Skeletal muscle cell (primary cell): ENCODE data around the gene FGF8.

ENCODE experiments used
- DNase-seq: peaks from one replicate; pipeline ENCODE4 v3.0.0-alpha.2; 2010; ENCODE audit warnings: low read depth
- H3K4me3 ChIP-seq: 2 replicates; pipeline ENCODE4 v1.5.1; 2011; ENCODE audit warnings: low read depth, mild to moderate bottlenecking, control low read depth, low read length, moderate library complexity

FGF8 gene

DNA sequence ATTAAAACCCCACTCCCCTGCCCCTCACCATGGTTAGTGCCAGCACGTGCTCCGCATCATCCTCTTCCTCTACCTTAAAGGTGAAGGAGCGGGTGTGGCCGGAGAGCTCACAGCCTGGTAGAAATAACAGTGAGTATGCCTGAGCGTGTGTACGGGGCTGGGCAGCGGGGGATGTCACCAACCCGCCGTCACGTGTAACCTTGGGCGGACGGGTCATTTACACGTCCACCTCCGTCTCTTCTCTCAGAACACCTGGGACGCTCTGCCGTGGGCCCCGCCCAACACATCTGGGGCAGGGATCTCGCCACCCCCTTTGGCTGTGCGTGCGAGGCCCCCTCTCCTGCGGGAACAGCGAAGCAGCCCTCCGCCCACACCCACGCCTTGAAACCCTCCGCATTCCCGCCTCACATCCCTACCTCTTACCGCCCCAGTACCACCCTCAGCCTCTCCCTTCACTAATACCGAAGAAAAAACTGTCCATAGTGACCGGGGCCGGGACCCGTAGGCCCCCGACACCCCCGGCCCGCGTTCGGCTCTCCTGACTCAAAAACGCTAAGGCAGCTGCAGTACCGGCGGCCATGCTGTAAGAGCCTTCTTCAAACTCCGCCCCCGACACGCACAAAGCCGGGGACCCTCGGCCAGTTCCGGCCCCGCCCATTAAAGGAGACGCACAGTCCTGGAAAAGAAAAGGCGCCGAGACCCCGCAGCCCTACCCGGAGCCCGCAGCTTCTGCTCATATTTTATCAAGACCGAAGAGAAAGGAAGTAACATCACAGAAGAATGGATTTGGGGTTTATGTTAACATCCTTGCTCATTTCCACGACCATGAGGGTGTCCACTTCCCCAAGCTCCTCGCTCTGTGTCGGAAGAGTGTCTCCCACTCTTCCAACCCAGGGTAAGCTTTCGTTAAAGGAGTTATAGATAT lies 7.2 kb upstream of the FGF8 start, which contains the start of gene NPM3:
Gene NPM3, minus strand, starts transcription at position 636 of the 925 bp plus-strand sequence. Its CDS starts 56 bp downstream, at position 580.
- peak; percentile 31 for DNase-seq
- peak within 1 kb of the TSS; percentile 85 for H3K4me3 ChIP-seq

DNA sequence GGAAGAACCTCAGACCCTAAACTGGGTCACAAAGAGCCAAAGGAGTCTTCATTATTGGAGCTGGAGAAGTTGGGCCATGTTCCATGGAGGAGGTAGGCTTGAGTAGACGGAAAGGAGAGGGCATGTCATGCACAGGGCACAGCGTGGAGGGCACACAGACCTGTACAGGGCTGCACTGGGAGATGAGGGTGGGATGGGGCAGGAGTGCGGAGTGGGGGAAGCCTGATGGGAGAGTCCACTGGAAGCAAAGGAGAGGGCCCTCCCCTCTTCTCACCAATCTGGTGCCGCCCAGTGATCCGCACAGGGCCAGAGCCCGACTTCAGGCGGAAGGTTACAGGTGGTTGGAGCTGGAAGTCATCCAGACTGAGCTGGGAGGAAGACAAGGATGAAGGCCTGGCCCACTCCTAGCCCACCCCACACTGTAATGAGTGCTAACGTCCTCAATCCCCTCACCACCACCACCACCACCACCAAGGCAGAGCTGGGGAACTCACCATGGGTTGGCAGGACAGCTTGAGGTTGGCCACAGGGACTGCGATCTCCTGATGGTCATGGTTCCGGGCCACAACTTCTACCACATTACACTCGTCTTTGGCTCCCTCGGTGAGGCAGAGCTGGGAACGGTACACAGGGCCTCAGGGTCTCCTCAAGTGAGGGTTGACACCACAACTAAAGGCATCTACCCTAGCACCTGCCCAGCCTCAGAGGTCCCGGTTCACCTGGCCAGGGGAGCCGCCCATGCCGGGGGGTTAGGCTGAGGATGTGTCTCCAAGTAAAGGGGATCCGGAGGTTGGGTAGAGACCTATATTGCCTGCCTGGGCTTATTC lies 6.3 kb upstream of the FGF8 start:
- DNase-seq, result no peak
- H3K4me3 ChIP-seq, result peak overlapping the region; percentile 85

DNA sequence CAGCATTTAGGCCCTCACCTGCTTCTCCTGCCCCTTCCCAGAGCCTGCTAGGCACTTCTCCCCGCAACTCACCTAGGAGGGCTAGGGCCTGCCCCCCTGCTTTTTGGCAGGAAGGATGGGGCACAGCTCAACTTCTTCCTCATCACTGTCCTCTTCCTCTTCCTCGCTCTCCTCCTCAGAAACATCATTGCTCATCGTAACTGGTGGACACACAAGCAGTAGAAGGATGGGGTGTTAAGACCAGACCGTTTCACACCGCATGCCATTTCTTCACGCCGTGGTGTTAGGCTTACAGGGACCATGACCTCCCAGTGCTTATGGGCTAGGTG lies 5.7 kb upstream of the FGF8 start:
- H3K4me3 ChIP-seq, result no peak overlapping the region
- DNase-seq, result no peak

DNA sequence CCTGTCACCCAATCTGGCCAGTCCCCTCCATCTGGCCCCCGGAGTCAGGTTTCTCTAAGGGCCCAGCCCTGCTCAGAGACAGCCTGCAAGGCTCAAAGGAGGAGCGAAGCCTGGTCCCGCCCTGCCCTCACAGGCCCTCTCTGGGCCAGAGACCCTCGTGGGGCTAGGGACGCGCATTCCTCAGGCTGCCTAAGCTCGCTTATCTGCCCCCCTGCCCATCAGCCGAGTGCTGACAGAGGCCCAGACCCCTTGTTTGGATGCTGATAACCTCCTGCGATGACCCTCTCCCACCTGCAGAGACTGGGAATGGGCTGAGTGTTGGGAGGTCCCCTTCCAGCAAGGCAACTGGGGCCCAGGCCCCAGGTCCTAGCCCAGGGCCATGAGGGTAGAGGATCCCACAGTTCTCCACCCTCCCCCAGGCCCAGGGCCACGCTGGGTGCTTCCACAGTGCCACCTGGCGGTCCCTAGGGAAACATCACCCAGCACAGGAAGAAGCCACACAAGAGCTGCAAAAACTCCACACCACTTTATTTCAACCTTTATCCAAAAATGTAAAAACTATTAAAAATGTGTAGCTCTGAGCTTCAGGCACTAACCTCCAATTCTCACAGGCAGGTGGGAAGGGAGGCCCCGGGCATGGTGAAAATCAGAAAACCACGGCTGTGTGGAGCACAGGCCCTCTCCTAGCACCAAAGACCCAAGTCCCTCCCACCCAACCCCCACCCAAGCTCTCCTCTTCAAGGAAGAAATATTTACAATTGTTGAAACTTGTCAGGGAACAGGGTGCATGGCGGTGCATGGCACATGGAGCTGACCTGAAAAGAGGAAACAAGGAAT lies 5.1 kb upstream of the FGF8 start:
- DNase-seq, result no peak
- H3K4me3 ChIP-seq, result no peak overlapping the region

DNA sequence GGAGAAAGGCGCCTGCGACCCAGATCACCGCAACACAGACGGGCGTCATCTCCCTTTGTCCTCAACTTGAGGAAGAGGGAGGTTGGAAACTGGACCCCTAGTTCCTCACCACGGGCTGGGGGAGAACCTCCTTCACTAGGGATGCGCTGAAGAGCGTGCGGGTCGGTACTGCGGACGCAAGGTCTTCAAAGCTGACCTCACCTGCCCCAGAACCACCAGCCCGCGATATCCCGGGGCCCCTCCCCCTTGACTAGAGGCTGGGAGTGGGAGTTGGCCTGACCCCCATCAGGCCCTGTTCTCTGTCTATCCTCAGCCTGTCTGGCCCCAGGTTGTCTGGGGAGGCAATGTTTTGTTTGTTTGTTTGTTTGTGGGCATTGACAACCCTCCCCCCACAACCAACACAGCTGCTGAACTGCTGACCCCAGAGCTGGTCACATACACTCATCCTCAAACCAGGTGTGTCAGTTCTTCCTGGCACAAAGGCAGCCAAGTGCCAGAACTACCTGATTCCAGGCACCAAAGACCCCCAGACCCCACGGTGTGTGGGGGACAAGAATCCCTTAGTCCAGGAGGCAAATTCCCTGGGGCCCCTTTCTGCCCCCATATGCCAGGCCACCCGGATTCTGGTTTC lies 4.4 kb upstream of the FGF8 start:
- no peak overlapping the region for H3K4me3 ChIP-seq
- no peak for DNase-seq

DNA sequence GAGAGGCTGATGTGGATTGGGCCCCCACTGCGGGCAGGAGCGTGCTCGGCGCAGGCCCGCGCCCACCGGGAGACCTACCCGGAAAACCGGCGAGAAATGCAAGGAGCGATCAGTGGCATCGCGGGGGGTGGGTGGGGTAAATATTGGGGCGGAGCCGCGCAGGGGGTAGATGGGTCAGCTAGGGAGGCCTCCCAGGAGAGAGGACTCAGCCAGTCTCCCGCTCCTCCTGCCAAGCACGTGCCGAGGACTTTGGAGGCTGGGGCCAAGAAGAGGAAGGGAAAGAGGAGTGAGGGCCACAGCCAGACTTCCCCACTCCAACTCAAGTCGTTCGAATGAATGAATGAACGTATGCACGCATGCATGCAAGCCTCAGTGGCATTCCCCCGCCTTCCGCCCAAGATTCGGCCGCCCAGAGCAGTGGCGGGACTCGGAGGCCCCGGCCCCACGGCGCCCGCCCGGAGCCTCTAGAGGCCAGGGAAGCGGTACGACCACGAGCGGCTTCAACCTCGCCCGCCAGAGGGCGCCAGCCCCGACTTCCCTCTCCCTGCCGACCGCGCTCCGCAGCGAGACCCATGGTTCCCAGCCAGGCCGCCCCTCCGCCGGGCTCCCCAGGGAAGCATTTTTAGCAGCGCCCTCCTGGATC lies 3.8 kb upstream of the FGF8 start:
- no peak for DNase-seq
- H3K4me3 ChIP-seq, result peak overlapping the region; percentile 5

DNA sequence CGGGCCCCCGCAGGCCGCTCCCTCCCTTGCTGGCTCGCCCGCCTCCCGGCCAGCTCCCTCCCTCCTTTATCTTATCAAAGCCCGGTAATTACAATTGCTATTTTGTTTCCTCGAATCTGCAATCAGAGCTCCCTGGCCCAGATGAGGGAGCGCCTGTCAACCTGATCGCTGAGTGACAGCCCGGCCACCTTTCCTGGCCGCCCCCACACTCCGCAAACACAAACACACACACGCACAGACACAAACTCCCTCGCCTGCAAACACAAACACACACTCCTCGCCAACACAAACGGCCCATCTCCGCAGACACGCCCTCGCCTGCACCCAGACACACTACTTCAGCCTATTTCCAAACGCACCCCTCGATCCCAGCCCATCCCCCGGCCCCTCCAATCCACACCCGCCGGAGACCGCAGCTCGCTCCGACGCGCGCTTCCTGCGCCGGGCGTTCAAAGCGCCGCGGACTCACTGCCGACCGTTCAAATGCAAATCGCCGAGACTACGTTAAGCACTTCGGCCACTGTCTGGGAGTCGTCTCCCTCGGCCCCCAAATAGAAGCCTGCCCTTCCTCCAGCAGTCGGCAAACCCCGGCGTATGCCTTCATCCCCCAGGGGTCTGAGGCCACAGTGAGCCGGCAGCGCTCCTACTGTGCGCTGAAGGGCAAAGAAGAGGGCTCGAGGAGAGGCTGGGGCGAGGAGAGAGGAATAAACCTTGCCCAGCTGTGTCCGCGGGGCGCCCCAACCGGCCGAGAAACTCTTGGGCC lies 3.0 kb upstream of the FGF8 start:
- H3K4me3 ChIP-seq, result no peak overlapping the region
- no peak for DNase-seq

DNA sequence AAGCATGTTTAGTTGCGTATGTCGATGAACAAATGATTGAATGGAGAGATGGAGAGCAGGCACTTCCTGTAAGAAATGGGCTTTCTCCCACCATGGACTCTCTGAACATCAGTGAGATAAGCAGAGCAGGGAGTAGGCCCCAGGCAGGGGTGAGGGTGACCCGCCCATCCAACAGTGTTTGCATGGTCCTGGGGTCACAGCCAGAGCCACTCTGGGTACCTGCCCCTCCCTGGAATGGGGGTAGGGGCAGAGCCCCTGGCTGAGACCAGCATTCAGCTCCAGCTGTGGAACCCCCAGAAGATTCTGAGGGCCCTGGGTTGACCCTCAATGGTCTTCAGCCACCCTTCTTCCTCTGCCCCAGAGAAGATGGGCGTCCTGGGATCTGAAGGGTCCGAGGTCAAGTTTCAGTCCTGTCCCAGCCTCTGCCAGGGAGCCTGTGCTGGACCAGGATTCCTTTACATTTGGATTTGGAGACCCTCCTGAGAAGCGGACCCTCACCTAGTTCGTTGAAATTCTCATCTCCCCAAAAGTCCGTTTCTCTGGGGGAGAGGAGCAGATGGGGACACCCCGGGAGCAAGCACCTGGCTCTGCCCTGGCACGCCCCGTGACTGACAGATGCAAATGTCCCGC lies 2.4 kb upstream of the FGF8 start:
- no peak overlapping the region for H3K4me3 ChIP-seq
- no peak for DNase-seq

DNA sequence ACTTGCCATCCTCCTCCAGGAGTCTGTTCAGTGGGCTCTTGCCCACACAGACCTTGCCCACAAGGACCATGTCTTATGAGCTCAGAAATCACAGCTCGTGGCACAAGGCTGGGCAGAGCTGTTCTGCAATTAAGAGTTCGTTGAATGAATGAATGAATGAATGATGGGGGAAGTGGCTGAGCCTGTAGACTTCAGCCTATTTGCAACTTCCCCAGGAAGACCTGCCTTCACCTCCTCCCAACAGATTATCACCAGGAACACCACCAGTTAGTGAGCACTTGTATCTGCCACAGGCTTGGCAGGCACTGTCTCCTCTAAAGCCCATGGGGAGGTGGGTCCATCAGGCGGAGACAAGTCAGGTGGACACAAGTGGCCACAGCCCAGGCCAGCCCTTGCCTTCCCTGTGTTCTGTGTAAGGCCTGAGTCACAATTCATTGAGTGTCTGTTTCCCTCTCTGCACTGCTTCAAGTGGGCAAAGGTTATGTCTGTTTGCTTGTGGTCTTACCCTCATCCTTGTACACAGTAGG lies 1.8 kb upstream of the FGF8 start:
- no peak for DNase-seq
- H3K4me3 ChIP-seq, result no peak overlapping the region

DNA sequence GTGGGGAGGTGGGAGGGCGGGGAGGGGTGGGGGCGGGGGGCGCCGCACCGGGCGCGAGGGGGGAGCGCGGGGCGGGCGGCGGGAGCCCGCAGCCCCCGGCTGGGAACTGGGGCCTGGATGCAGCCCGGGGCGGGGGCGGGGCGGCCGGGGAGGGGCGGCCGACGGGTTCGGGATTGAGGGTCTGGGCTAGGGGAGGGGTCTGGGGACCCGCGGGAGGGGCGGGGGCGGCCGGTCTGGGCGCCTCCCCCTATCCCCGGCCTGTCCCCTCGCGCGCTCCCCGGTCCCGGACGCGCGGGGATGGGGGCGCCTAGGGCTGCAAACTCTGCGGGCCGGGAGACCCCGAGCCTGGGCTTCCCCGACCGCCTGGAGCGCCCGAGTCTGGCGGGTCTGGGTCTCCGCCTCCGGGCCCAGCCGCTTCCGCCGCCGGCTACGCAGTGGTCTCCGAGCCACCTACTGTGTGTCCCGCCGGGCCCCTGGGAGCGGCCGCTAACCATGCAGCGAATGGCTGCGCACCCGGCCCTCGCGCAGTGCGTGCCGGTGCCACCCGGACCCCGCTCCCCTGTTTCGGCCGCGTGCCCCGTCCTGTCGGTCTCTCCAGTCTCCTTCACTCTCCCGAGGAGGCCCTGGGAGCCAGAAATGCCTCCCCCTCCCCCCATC lies 375 bp upstream of the FGF8 start:
- DNase-seq, result no peak
- peak overlapping the region; percentile 5 for H3K4me3 ChIP-seq

DNA sequence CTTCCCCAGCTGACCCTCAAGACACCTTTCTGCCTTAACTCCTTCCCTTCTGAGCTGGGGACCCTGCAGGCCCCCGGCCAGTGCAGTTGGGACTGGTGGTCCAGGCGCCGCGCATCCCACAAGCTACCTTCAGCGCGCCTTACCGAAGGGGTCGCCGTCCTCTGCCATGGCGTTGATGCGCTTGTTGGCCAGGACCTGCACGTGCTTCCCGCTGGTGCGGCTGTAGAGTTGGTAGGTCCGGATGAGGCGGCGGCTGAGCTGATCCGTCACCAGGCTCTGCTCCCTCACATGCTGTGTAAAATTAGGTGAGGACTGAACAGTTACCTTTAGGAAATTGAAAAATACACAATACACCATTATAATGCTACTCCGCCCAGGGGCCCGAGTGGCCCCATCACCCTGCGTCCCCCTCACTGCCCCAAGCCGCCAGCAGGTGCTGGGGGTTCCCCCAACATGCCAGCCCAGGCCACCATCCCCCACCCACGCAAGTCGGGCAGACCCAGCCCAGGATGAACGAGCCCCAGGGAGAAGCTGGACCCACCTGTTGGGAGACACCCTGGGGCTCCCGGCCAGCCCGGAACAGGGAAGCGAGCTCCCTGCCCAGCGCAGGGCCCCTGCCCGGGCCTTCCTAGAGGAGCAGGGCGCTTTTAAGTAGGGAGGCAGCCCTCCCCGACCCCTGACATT lies 1.2 kb downstream of the FGF8 start:
- no peak for DNase-seq
- H3K4me3 ChIP-seq, result no peak overlapping the region

DNA sequence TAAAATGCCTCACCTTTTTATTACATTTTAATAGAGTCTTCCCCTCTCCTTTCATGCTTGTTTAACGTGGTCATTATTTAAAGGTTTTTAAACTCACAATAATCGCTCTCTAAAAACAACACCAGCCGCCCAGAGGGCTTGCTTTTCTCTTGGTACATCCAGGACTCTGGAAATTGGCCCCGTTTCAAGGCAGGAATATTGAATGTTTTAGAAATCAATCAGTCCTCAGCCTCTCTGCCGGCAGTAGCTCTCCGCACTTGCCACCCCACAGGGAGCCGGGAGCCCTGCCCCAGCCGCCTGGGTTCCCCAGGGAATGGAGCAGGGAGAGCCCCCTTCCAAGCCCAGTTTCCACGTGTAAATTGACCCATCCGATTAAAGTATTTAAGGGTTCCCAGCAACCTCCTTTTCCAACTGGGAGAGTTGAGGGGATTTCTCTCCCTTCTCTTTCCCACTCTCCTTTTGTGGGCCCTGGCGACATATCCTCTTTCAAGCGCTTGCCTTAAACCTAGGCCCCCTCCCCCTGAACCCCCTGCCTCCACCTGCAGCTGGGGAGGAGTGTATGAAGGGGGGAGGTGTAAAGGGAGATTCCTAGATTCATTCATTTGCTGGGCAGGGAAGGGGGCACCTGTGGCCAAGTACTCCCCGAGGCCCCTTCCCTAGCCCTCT lies 1.9 kb downstream of the FGF8 start:
- H3K4me3 ChIP-seq, result no peak overlapping the region
- no peak for DNase-seq

DNA sequence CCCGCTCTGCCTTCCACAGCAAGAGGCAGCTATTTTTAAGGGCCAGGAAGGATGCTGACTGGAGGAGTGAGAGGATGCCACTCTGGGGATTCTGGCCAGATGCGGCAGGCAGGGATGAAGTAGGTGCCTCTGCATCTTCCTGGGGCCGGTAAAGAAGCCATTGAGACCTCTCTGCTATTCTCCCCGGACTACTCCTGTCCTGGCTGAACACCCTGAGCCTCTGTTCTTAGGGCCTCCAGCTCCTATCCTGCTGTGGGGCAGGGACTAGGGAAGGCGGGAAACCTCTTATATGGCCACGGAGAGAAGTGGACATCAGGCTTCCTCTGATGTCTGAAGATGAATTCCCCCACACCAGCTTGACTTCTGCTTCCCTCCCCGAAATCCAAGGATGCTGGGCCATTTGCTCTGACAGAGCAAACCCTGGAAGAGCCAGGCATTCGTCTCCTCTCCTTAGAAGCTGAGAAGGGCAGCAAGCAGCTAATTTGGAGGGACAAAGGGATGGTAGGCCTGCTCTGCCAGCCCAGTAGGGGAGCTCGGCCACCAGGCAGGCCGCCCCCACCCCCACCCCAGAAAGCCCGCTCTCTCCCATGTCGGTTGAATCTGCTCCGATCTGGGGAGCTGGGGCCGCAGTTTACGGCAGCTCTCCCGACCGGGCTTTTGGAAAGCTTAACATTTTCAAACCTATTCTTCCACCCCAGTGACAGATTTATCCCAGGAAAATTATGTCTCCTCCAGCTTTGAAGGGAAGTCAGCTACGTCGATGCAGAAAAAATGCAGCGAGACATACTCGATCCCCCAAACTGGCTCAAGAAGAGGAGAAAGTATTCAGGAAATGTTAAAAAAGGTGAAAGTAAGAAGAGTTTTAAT lies 2.8 kb downstream of the FGF8 start:
- DNase-seq, result no peak
- no peak overlapping the region for H3K4me3 ChIP-seq

DNA sequence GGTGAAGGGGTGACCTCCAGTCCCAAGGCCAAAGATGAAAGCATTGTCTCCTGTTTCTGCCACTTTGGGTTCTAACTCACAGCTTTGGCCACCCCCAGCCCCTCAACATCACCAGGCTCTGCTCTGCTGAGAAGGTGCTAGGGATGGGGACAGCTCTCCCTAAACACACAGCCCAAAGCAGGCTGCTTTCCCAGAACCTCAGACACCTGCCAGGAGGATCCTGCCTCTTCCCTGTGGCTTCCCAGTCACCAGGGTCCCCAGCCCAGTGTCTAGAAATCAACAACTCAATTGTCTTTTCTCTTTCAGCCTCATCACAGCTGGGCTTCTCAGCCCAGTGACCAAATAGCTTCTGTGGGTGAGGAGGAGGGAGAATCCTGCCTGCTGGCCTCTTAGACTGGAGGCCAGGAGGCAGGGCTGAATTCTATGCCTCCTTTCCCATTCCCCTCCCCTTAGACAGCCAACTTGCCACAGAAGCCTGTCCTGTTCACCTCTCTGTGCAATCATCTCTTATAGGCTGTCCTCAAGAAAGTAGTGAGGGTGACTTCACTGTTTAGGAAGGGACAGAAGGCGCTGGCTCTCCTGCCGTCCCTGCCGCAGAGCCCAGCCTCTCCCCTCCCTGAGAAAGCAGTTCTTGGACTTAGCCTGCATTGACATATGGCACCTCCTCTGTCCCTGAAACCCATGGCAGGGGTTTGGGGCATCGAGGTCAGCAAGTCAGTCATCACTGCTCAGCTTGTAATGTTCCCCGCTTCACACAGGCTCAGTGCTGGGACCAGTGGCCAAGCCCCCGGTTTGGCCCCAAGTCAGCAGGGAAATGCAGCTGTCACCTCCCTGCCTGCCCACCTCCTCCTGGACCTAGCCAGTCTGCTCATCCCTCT lies 3.7 kb downstream of the FGF8 start:
- no peak overlapping the region for H3K4me3 ChIP-seq
- DNase-seq, result no peak
